Measurements from ENCODE around the gene GATA3.

GATA3 gene

GRCh38 chr10:8048281-8049008 lies 6.0 kb upstream of the GATA3 start:
- no peaks in the 10 kb centered on the region for H3K9me3 ChIP-seq (ENCODE audit: insufficient read depth, low read depth, low read length)
- peaks cover 31% of the 10 kb centered on the region for H3K4me1 ChIP-seq (ENCODE audit: insufficient read depth, low read length)
- no peak overlapping the region for H3K27ac ChIP-seq (ENCODE audit: low read length)
- H3K36me3 ChIP-seq (ENCODE audit: insufficient read depth, low read depth, low read length), result no peaks in the 10 kb centered on the region
- H3K4me3 ChIP-seq (ENCODE audit: low read length), result no peak overlapping the region
- no peak overlapping the region for H3K9ac ChIP-seq (ENCODE audit: low read depth, low read length)
- H3K27me3 ChIP-seq (ENCODE audit: insufficient read depth, low read length), result peaks cover 99% of the 10 kb centered on the region

GRCh38 chr10:8049045-8049864 lies 5.2 kb upstream of the GATA3 start:
- Histone ChIP-seq H3K27ac (ENCODE audit: low read length) (no peak overlapping the region), H3K4me3 (ENCODE audit: low read length) (peak overlapping the region; percentile 57; the same call in 1 of the 2 replicates), H3K4me1 (ENCODE audit: insufficient read depth, low read length) (peaks cover 32% of the 10 kb centered on the region), H3K36me3 (ENCODE audit: insufficient read depth, low read depth, low read length) (no peaks in the 10 kb centered on the region), H3K27me3 (ENCODE audit: insufficient read depth, low read length) (peaks cover 99% of the 10 kb centered on the region), H3K9me3 (ENCODE audit: insufficient read depth, low read depth, low read length) (no peaks in the 10 kb centered on the region), H3K9ac (ENCODE audit: low read depth, low read length) (no peak overlapping the region)

- Histone ChIP-seq H3K4me3 (ENCODE audit: low read length) (peak overlapping the region; percentile 57; the same call in 1 of the 2 replicates), H3K36me3 (ENCODE audit: insufficient read depth, low read depth, low read length) (no peaks in the 10 kb centered on the region), H3K9me3 (ENCODE audit: insufficient read depth, low read depth, low read length) (no peaks in the 10 kb centered on the region), H3K9ac (ENCODE audit: low read depth, low read length) (no peak overlapping the region), H3K27ac (ENCODE audit: low read length) (no peak overlapping the region), H3K4me1 (ENCODE audit: insufficient read depth, low read length) (peaks cover 25% of the 10 kb centered on the region), H3K27me3 (ENCODE audit: insufficient read depth, low read length) (peaks cover 99% of the 10 kb centered on the region)
These were observed 4.5 kb upstream of the GATA3 start for GRCh38 chr10:8049865-8050555.

- H3K4me3 ChIP-seq (ENCODE audit: low read length), result peak overlapping the region; percentile 57; the same call in 1 of the 2 replicates
- peaks cover 99% of the 10 kb centered on the region for H3K27me3 ChIP-seq (ENCODE audit: insufficient read depth, low read length)
- no peaks in the 10 kb centered on the region for H3K36me3 ChIP-seq (ENCODE audit: insufficient read depth, low read depth, low read length)
- peaks cover 26% of the 10 kb centered on the region for H3K4me1 ChIP-seq (ENCODE audit: insufficient read depth, low read length)
- no peak overlapping the region for H3K9ac ChIP-seq (ENCODE audit: low read depth, low read length)
- H3K9me3 ChIP-seq (ENCODE audit: insufficient read depth, low read depth, low read length), result no peaks in the 10 kb centered on the region
- H3K27ac ChIP-seq (ENCODE audit: low read length), result no peak overlapping the region
These were observed 3.9 kb upstream of the GATA3 start for GRCh38 chr10:8050556-8051108.

- H3K27ac ChIP-seq (ENCODE audit: low read length), result no peak overlapping the region
- H3K36me3 ChIP-seq (ENCODE audit: insufficient read depth, low read depth, low read length), result no peaks in the 10 kb centered on the region
- H3K9me3 ChIP-seq (ENCODE audit: insufficient read depth, low read depth, low read length), result no peaks in the 10 kb centered on the region
- peak overlapping the region; percentile 51; the same call in 1 of the 2 replicates for H3K4me3 ChIP-seq (ENCODE audit: low read length)
- peaks cover 19% of the 10 kb centered on the region for H3K4me1 ChIP-seq (ENCODE audit: insufficient read depth, low read length)
- H3K27me3 ChIP-seq (ENCODE audit: insufficient read depth, low read length), result peaks cover 99% of the 10 kb centered on the region
- H3K9ac ChIP-seq (ENCODE audit: low read depth, low read length), result no peak overlapping the region
These were observed 3.2 kb upstream of the GATA3 start for GRCh38 chr10:8051109-8051821.

- Histone ChIP-seq H3K4me3 (ENCODE audit: low read length) (peak overlapping the region; percentile 51), H3K9ac (ENCODE audit: low read depth, low read length) (no peak overlapping the region), H3K27me3 (ENCODE audit: insufficient read depth, low read length) (peaks cover 99% of the 10 kb centered on the region)
These were observed 2.6 kb upstream of the GATA3 start for GRCh38 chr10:8051851-8052257.

GRCh38 chr10:8052341-8052955 lies 2.0 kb upstream of the GATA3 start:
- Histone ChIP-seq H3K9me3 (ENCODE audit: insufficient read depth, low read depth, low read length) (no peaks in the 10 kb centered on the region), H3K9ac (ENCODE audit: low read depth, low read length) (no peak overlapping the region), H3K27ac (ENCODE audit: low read length) (no peak overlapping the region), H3K4me1 (ENCODE audit: insufficient read depth, low read length) (peaks cover 26% of the 10 kb centered on the region), H3K4me3 (ENCODE audit: low read length) (peak overlapping the region; percentile 51), H3K36me3 (ENCODE audit: insufficient read depth, low read depth, low read length) (no peaks in the 10 kb centered on the region), H3K27me3 (ENCODE audit: insufficient read depth, low read length) (peaks cover 99% of the 10 kb centered on the region)

More at GRCh38 chr10:8051851-8052257, 2.6 kb upstream of the GATA3 start:
- no peak overlapping the region for H3K27ac ChIP-seq (ENCODE audit: low read length)
- no peaks in the 10 kb centered on the region for H3K36me3 ChIP-seq (ENCODE audit: insufficient read depth, low read depth, low read length)
- peaks cover 24% of the 10 kb centered on the region; the same call in 1 of the 2 replicates for H3K4me1 ChIP-seq (ENCODE audit: insufficient read depth, low read length)
- no peaks in the 10 kb centered on the region for H3K9me3 ChIP-seq (ENCODE audit: insufficient read depth, low read depth, low read length)

GRCh38 chr10:8052956-8053445 lies 1.5 kb upstream of the GATA3 start:
- Histone ChIP-seq H3K9ac (ENCODE audit: low read depth, low read length) (no peak overlapping the region), H3K4me1 (ENCODE audit: insufficient read depth, low read length) (peaks cover 27% of the 10 kb centered on the region), H3K36me3 (ENCODE audit: insufficient read depth, low read depth, low read length) (no peaks in the 10 kb centered on the region), H3K27ac (ENCODE audit: low read length) (no peak overlapping the region), H3K9me3 (ENCODE audit: insufficient read depth, low read depth, low read length) (no peaks in the 10 kb centered on the region), H3K27me3 (ENCODE audit: insufficient read depth, low read length) (peaks cover 99% of the 10 kb centered on the region), H3K4me3 (ENCODE audit: low read length) (peak overlapping the region; percentile 39)

GRCh38 chr10:8053446-8054243 lies 843 bp upstream of the GATA3 start:
- Histone ChIP-seq H3K27ac (ENCODE audit: low read length) (no peak overlapping the region), H3K4me1 (ENCODE audit: insufficient read depth, low read length) (peaks cover 24% of the 10 kb centered on the region), H3K4me3 (ENCODE audit: low read length) (peak overlapping the region; percentile 59), H3K9me3 (ENCODE audit: insufficient read depth, low read depth, low read length) (peaks cover under 1% of the 10 kb centered on the region; the same call in 1 of the 2 replicates), H3K9ac (ENCODE audit: low read depth, low read length) (no peak overlapping the region), H3K27me3 (ENCODE audit: insufficient read depth, low read length) (peaks cover 99% of the 10 kb centered on the region), H3K36me3 (ENCODE audit: insufficient read depth, low read depth, low read length) (no peaks in the 10 kb centered on the region)

- H3K4me3 ChIP-seq (ENCODE audit: low read length), result peak overlapping the region; percentile 59
- peaks cover 29% of the 10 kb centered on the region for H3K4me1 ChIP-seq (ENCODE audit: insufficient read depth, low read length)
- no peak overlapping the region for H3K27ac ChIP-seq (ENCODE audit: low read length)
- peaks cover 3% of the 10 kb centered on the region; the same call in 1 of the 2 replicates for H3K9me3 ChIP-seq (ENCODE audit: insufficient read depth, low read depth, low read length)
- no peaks in the 10 kb centered on the region for H3K36me3 ChIP-seq (ENCODE audit: insufficient read depth, low read depth, low read length)
- H3K9ac ChIP-seq (ENCODE audit: low read depth, low read length), result no peak overlapping the region
- peaks cover 99% of the 10 kb centered on the region for H3K27me3 ChIP-seq (ENCODE audit: insufficient read depth, low read length)
These were observed 319 bp upstream of the GATA3 start for GRCh38 chr10:8054244-8054493.

All from iPS-20b (cell line).